IMR-90 (cell line): ENCODE measurements around the gene RLN2. TPM values are rescaled to one million over a fixed set of nuclear protein-coding genes. Genes with fewer than 3 reads are reported as not detected.

Source experiments
- ATAC-seq: fragments of 200-7000 bp; cut with Tn5 transposase; 2 replicates; pipeline ENCODE4 v1.9.1; 2020; ENCODE audit warnings: low read depth, mild to moderate bottlenecking, moderate library complexity
- BruUV-seq: library from RNA; stranded (reverse); fragments of 400-500 nt; replicated peaks from 2 replicates; lab custom pipeline; 2021; lab: Mats Ljungman, UMichigan
- CTCF ChIA-PET: fragments of 300-600 bp; formaldehyde crosslinking; extraction: SDS; loops from one replicate; lab custom pipeline; 2021; ENCODE audit warnings: antibody characterized with exemption; lab: Yijun Ruan, JAX
- POLR2A ChIA-PET: fragments of 300-600 bp; sonication (Branson Sonifier 250); formaldehyde crosslinking; loops from one replicate; lab custom pipeline; 2022; ENCODE audit warnings: antibody characterized with exemption; ENCODE audit not compliant: unreplicated experiment; lab: Charles Lee
- DNase-seq: peaks from one replicate; pipeline ENCODE4 v3.0.0; 2013
- H2AFZ ChIP-seq: replicated peaks from 2 replicates; pipeline ENCODE3; 2013; ENCODE audit warnings: low read length, mild to moderate bottlenecking; ENCODE audit not compliant: poor library complexity
- H2AK5ac ChIP-seq: 2 replicates; pipeline ENCODE4 v1.6.1; 2013; ENCODE audit warnings: low read depth, low read length, inconsistent platforms
- H2AK9ac ChIP-seq: replicated peaks from 2 replicates; pipeline ENCODE3; 2013; ENCODE audit warnings: mild to moderate bottlenecking, low read depth, low read length, moderate library complexity; ENCODE audit not compliant: poor library complexity
- H2BK120ac ChIP-seq: 2 replicates; pipeline ENCODE4 v1.6.1; 2013; ENCODE audit warnings: low read depth, low read length, inconsistent platforms
- H2BK15ac ChIP-seq: 3 replicates; pipeline ENCODE4 v1.6.1; 2013; ENCODE audit warnings: low read depth, low read length, inconsistent platforms
- H2BK20ac ChIP-seq: 2 replicates; pipeline ENCODE4 v1.6.1; 2013; ENCODE audit warnings: low read depth, mild to moderate bottlenecking, inconsistent platforms, low read length, moderate library complexity
- H2BK5ac ChIP-seq: 2 replicates; pipeline ENCODE4 v1.6.1; 2013; ENCODE audit warnings: mild to moderate bottlenecking, low read depth, low read length, inconsistent platforms; ENCODE audit not compliant: poor library complexity, severe bottlenecking
- H3K14ac ChIP-seq: replicated peaks from 2 replicates; pipeline ENCODE4 v1.6.1; 2013; ENCODE audit warnings: low read depth, low read length, inconsistent platforms
- H3K18ac ChIP-seq: 2 replicates; pipeline ENCODE4 v1.6.1; 2013; ENCODE audit warnings: low read depth, low read length, control low read depth
- H3K23ac ChIP-seq: 2 replicates; pipeline ENCODE4 v1.6.1; 2013; ENCODE audit warnings: low read depth, low read length, inconsistent platforms
- H3K27ac ChIP-seq: 2 replicates; pipeline ENCODE4 v1.5.1; 2013; ENCODE audit warnings: mild to moderate bottlenecking, control low read depth, low read length; ENCODE audit not compliant: insufficient read depth
- H3K27me3 ChIP-seq: 2 replicates; pipeline ENCODE4 v1.6.1; 2013; ENCODE audit warnings: low read length; ENCODE audit not compliant: control insufficient read depth, insufficient read depth
- H3K36me3 ChIP-seq: 2 replicates; pipeline ENCODE4 v1.6.1; 2013; ENCODE audit warnings: low read length, mixed read lengths; ENCODE audit not compliant: control insufficient read depth, insufficient read depth
- H3K4ac ChIP-seq: 2 replicates; pipeline ENCODE4 v1.6.1; 2013; ENCODE audit warnings: low read depth, low read length, inconsistent platforms
- H3K4me1 ChIP-seq: 2 replicates; pipeline ENCODE4 v1.6.1; 2013; ENCODE audit warnings: low read length, mixed read lengths; ENCODE audit not compliant: control insufficient read depth, insufficient read depth
- H3K4me2 ChIP-seq: 2 replicates; pipeline ENCODE4 v1.6.1; 2013; ENCODE audit warnings: low read depth, mild to moderate bottlenecking, control low read depth, low read length, moderate library complexity
- H3K4me3 ChIP-seq: 2 replicates; pipeline ENCODE4 v1.5.1; 2013; ENCODE audit warnings: low read depth, mild to moderate bottlenecking, control low read depth, low read length, moderate library complexity; ENCODE audit not compliant: insufficient read depth
- H3K56ac ChIP-seq: 2 replicates; pipeline ENCODE4 v1.6.1; 2013; ENCODE audit warnings: low read length, inconsistent platforms; ENCODE audit not compliant: insufficient read depth; ENCODE audit errors: extremely low read depth
- H3K79me1 ChIP-seq, 2 experiments: 2 replicates each; pipeline ENCODE4 v1.6.1; 2013; ENCODE audit warnings: low read length in 2 of 2, inconsistent platforms in 1 of 2, low read depth in 1 of 2
- H3K9ac ChIP-seq: 2 replicates; pipeline ENCODE4 v1.6.1; 2013; ENCODE audit warnings: low read depth, low read length, control low read depth
- H3K9me1 ChIP-seq: 2 replicates; pipeline ENCODE4 v1.6.1; 2013; ENCODE audit warnings: low read length, inconsistent platforms; ENCODE audit not compliant: insufficient read depth
- H3K9me3 ChIP-seq: 2 replicates; pipeline ENCODE4 v1.6.1; 2013; ENCODE audit warnings: low read length; ENCODE audit not compliant: control insufficient read depth, insufficient read depth
- H4K20me1 ChIP-seq: 2 replicates; pipeline ENCODE4 v1.6.1; 2013; ENCODE audit warnings: low read length, inconsistent platforms; ENCODE audit not compliant: insufficient read depth
- H4K5ac ChIP-seq: 2 replicates; pipeline ENCODE4 v1.6.1; 2013; ENCODE audit warnings: mild to moderate bottlenecking, low read depth, low read length, control low read depth
- H4K8ac ChIP-seq, 2 experiments: 2 replicates each; pipeline ENCODE4 v1.6.1; 2013; ENCODE audit warnings: low read depth in 2 of 2, low read length in 2 of 2, control low read depth in 1 of 2, inconsistent platforms in 1 of 2
- H4K91ac ChIP-seq: 2 replicates; pipeline ENCODE4 v1.6.1; 2013; ENCODE audit warnings: low read depth, low read length, inconsistent platforms; ENCODE audit not compliant: insufficient read depth
- BHLHE40 ChIP-seq: fragments of 150-350 bp; IDR thresholded peaks from 2 replicates; pipeline ENCODE4 v1.6.1; 2016; ENCODE audit warnings: mild to moderate bottlenecking, low read depth, low read length
- CEBPB ChIP-seq: IDR thresholded peaks from 2 replicates; pipeline ENCODE4 v1.6.1; 2012; ENCODE audit warnings: low read depth, low read length, improper control_type of control experiment
- CHD1 ChIP-seq: IDR thresholded peaks from 2 replicates; pipeline ENCODE4 v1.6.1; 2012; ENCODE audit warnings: low read depth, low read length, improper control_type of control experiment
- FOS ChIP-seq: fragments of 150-350 bp; IDR thresholded peaks from 2 replicates; pipeline ENCODE4 v1.6.1; 2016; ENCODE audit warnings: low read depth, low read length
- MAFK ChIP-seq: IDR thresholded peaks from 2 replicates; pipeline ENCODE4 v1.6.1; 2012; ENCODE audit warnings: low read depth, low read length, improper control_type of control experiment
- MAZ ChIP-seq: IDR thresholded peaks from 2 replicates; pipeline ENCODE4 v1.6.1; 2012; ENCODE audit warnings: low read depth, mild to moderate bottlenecking, low read length, improper control_type of control experiment, moderate library complexity, borderline replicate concordance
- MXI1 ChIP-seq: IDR thresholded peaks from 2 replicates; pipeline ENCODE4 v1.6.1; 2012; ENCODE audit warnings: low read depth, mild to moderate bottlenecking, low read length, moderate library complexity, borderline replicate concordance
- NFE2L2 ChIP-seq: fragments of 150-350 bp; IDR thresholded peaks from 2 replicates; pipeline ENCODE4 v1.6.1; 2016; ENCODE audit warnings: low read depth, mild to moderate bottlenecking, low read length
- POLR2A ChIP-seq: IDR thresholded peaks from 2 replicates; pipeline ENCODE4 v1.6.1; 2012; ENCODE audit warnings: mild to moderate bottlenecking, low read depth, low read length
- RAD21 ChIP-seq: IDR thresholded peaks from 2 replicates; pipeline ENCODE4 v1.6.1; 2012; ENCODE audit warnings: low read length, improper control_type of control experiment
- RCOR1 ChIP-seq: IDR thresholded peaks from 2 replicates; pipeline ENCODE4 v1.6.1; 2012; ENCODE audit warnings: mild to moderate bottlenecking, low read length, improper control_type of control experiment; ENCODE audit not compliant: insufficient replicate concordance
- RFX5 ChIP-seq: IDR thresholded peaks from 2 replicates; pipeline ENCODE4 v1.8.0; 2012; ENCODE audit warnings: low read depth, mild to moderate bottlenecking, low read length, moderate library complexity
- SMC3 ChIP-seq: fragments of 150-350 bp; IDR thresholded peaks from 2 replicates; pipeline ENCODE4 v1.6.1; 2016; ENCODE audit warnings: low read depth, mild to moderate bottlenecking, antibody characterized with exemption, low read length, moderate library complexity
- dilution Hi-C: fragments of 300-500 bp; cut with HindIII; formaldehyde crosslinking; loops from one replicate; pipeline ENCODE4 v1.14.3; 2018; ENCODE audit warnings: low sequenced_read_pairs; ENCODE audit not compliant: unreplicated experiment
- in situ Hi-C: fragments of 300-500 bp; cut with MboI; formaldehyde crosslinking; loops from 3 replicates; pipeline ENCODE4 v1.14.3; 2019; ENCODE audit warnings: low sequenced_read_pairs, inconsistent platforms, mixed read lengths
- intact Hi-C: fragments of 100-400 bp; cut with micrococcal nuclease; formaldehyde crosslinking; loops from 2 replicates; pipeline ENCODE4 v1.10.0; 2022
- polyA plus RNA-seq, 3 experiments: library from polyadenylated mRNA; depleted of rRNA; stranded (reverse); fragments of >200 nt; gene quantifications; 2 replicates each; pipeline ENCODE4 v1.2.3, GENCODE V29; 2012; ENCODE audit warnings: low replicate concordance in 1 of 3
- total RNA-seq: library from RNA; depleted of rRNA; stranded (reverse); fragments of >200 nt; gene quantifications from 2 replicates; pipeline ENCODE4 v1.2.3, GENCODE V29; 2012
- TF ChIP-seq, protein P1 (sequence below): conservative IDR thresholded peaks from 2 replicates; pipeline ENCODE4 v1.5.1; 2012; ENCODE audit warnings: mild to moderate bottlenecking, low read depth, low read length, improper control_type of control experiment
- TF ChIP-seq, protein P2 (sequence below): fragments of 150-350 bp; IDR thresholded peaks from 2 replicates; pipeline ENCODE4 v1.6.1; 2016; ENCODE audit warnings: low read depth, mild to moderate bottlenecking, low read length, moderate library complexity, borderline replicate concordance
- TF ChIP-seq, protein P3 (sequence below): fragments of 150-350 bp; IDR thresholded peaks from 2 replicates; pipeline ENCODE4 v1.6.1; 2017; ENCODE audit warnings: mild to moderate bottlenecking, antibody characterized with exemption, low read length, low read depth

The RLN2 gene
- total and polyA plus RNA-seq, 2 of the 4 experiments (the other 2 are of a cell fraction): not detected

DNA sequence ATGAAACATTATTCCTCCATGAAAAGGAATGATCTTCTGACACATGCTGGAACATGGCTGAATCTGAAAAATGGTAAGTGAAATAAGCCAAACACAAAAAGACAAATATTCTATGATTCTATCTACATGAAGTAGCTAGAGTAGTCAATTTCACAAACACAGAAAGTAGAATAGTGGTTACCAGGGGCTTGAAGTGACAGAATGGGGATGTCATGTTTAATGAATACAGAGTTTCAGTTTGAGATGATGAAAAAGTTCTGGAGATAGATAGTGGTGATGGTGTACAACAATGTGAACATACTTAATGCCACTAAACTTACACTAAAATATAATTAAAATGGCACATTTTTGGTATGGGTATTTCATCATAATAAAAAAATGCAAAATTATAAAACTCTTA is 18.3 kb downstream of the RLN2 start:
- Histone ChIP-seq H2AFZ (no peak overlapping the region), H3K4me3 (no peak overlapping the region), H3K4ac (no peak overlapping the region), H2BK15ac (no peak overlapping the region), H3K9me1 (no peaks in the 10 kb centered on the region), H3K27me3 (no peaks in the 10 kb centered on the region), H4K5ac (no peak overlapping the region), H3K27ac (no peak overlapping the region), H2AK5ac (no peak overlapping the region), H3K36me3 (no peaks in the 10 kb centered on the region), H3K4me1 (no peaks in the 10 kb centered on the region), H2BK5ac (no peak overlapping the region), H3K18ac (no peak overlapping the region), H3K9ac (no peak overlapping the region), H2BK120ac (no peak overlapping the region), H4K20me1 (no peaks in the 10 kb centered on the region), H3K79me1 (no peaks in the 10 kb centered on the region), H3K4me2 (no peak overlapping the region), H3K23ac (no peak overlapping the region), H3K9me3 (no peaks in the 10 kb centered on the region), H3K56ac (no peak overlapping the region), H4K91ac (no peak overlapping the region), H2BK20ac (no peak overlapping the region), H3K14ac (no peak overlapping the region), H2AK9ac (no peak overlapping the region), H4K8ac (no peak overlapping the region)
- DNase-seq: no peak
- ATAC-seq: no peak
- intact Hi-C loops (no loop called here), in situ Hi-C loops (no loop called here), dilution Hi-C loops (no loop called here)
- TF ChIP-seq RCOR1: no peak
- TF ChIP-seq, protein P1, sequence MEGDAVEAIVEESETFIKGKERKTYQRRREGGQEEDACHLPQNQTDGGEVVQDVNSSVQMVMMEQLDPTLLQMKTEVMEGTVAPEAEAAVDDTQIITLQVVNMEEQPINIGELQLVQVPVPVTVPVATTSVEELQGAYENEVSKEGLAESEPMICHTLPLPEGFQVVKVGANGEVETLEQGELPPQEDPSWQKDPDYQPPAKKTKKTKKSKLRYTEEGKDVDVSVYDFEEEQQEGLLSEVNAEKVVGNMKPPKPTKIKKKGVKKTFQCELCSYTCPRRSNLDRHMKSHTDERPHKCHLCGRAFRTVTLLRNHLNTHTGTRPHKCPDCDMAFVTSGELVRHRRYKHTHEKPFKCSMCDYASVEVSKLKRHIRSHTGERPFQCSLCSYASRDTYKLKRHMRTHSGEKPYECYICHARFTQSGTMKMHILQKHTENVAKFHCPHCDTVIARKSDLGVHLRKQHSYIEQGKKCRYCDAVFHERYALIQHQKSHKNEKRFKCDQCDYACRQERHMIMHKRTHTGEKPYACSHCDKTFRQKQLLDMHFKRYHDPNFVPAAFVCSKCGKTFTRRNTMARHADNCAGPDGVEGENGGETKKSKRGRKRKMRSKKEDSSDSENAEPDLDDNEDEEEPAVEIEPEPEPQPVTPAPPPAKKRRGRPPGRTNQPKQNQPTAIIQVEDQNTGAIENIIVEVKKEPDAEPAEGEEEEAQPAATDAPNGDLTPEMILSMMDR: no peak
- TF ChIP-seq CHD1: no peak
- TF ChIP-seq, protein P2, sequence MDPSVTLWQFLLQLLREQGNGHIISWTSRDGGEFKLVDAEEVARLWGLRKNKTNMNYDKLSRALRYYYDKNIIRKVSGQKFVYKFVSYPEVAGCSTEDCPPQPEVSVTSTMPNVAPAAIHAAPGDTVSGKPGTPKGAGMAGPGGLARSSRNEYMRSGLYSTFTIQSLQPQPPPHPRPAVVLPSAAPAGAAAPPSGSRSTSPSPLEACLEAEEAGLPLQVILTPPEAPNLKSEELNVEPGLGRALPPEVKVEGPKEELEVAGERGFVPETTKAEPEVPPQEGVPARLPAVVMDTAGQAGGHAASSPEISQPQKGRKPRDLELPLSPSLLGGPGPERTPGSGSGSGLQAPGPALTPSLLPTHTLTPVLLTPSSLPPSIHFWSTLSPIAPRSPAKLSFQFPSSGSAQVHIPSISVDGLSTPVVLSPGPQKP: no peak
- TF ChIP-seq, protein P3, sequence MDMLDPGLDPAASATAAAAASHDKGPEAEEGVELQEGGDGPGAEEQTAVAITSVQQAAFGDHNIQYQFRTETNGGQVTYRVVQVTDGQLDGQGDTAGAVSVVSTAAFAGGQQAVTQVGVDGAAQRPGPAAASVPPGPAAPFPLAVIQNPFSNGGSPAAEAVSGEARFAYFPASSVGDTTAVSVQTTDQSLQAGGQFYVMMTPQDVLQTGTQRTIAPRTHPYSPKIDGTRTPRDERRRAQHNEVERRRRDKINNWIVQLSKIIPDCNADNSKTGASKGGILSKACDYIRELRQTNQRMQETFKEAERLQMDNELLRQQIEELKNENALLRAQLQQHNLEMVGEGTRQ: no peak
- no peak for TF ChIP-seq MAZ
- no peak for TF ChIP-seq BHLHE40
- TF ChIP-seq NFE2L2: no peak
- no peak for TF ChIP-seq SMC3
- TF ChIP-seq FOS: no peak
- TF ChIP-seq CEBPB: no peak
- no peak for TF ChIP-seq MAFK
- no peak for TF ChIP-seq RAD21
- no peak for TF ChIP-seq MXI1
- no peak for TF ChIP-seq RFX5
- TF ChIP-seq POLR2A: no peak
- CTCF ChIA-PET: no interaction called here
- POLR2A ChIA-PET: no interaction called here
- no TSS peak for BruUV-seq
